Fibroblast of skin of back (primary cell): Measurements from ENCODE around the gene PIK3CA.
A peak's percentile ranks its signal among the peaks of the same experiment; 100 is the strongest.

Experiments used
- DNase-seq: peaks from one replicate; pipeline ENCODE4 v3.0.0-alpha.2; 2013

PIK3CA gene

GRCh38 chr3:179158336-179159039 lies 10.3 kb downstream of the PIK3CA start:
- DNase-seq, result no peak

DNA sequence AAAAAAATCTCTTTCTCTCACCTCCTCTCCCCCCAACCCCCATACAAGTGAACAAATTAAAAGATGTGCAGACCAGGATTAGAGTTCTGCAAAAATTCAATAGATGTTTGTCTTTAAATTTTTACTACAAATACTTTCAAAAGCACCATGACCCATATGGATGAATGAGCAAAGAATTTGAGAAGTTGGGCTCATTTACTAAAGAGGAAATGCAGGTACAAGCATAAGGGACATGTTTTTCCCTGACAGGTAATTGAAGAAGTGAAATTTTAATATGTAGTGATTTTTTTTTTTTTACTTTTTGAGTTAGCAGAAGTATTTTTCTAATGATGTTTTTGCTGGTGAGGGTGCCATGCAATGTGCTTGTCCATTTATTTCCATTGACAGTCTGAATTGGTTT lies 15.3 kb downstream of the PIK3CA start:
- DNase-seq, result no peak

DNA sequence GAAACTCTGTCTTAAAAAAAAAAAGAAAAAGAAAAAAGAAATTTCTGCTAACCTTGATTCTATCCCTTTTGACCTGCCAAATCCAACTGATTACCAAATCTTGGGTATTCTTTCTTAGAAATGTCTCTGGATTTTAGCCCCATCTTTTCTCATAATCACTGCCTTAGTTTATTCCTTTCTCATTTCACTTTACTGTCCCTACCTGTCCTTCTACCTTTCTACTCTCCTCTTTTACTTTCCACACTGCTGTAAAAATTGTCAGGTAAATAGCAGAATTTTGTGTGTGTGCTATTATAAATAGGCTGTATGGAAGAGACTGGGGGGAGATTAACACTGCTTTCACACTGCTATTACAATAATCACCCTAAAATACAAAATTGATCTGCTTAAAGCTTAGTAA lies 16.7 kb downstream of the PIK3CA start:
- DNase-seq, result no peak

DNA sequence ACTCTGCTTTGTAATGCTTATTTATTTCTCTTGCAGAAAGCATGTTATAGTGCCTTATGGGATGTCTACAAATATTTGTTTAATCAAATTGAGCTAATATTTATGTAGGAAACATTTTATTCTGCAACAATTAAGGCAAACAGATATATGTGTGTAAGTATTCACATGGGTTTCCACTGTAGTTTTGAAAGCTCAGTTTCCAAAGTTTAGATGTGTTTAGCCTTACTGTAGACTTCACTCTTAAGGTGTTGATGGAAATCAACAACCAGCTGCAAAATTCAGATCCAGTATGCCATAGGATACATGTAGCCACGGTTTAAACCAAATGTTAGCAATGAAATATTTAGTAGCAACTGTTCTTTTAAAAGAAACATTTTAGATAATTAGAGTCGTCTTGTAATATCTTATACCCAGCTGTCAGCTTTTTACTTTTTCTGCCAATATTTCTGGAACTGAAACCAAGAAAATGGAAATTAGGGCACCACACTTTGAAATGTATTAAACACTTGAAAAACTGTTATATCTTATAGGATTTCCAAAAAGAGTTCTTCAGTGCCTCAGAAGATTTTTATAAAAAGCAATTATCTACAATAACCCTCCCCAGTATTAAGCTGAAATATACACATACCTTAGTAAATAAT lies 18.5 kb downstream of the PIK3CA start:
- DNase-seq, result no peak

DNA sequence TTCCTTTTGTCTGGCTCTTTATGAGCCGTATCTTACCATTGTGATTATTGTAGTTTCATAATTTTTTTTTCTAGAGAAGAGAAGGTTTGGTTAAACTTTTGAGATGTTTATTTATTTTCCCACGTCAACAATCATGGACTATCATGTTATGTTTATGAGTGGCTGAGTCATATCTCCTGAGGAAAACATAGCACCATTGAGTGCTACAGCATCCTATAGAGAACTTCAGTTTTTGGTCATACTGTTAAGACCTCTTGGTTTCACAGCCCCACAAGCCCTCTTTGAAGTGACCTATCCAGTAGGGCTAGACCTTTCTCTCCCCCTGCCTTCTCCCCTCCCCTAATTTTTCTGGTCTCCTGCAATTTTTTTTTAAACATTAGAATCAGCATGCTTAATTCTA lies 20.8 kb downstream of the PIK3CA start:
- DNase-seq, result no peak

- no peak for DNase-seq
Observed at GRCh38 chr3:179172546-179172945, 24.4 kb downstream of the PIK3CA start.

GRCh38 chr3:179174316-179174715 lies 26.2 kb downstream of the PIK3CA start:
- DNase-seq, result no peak

DNA sequence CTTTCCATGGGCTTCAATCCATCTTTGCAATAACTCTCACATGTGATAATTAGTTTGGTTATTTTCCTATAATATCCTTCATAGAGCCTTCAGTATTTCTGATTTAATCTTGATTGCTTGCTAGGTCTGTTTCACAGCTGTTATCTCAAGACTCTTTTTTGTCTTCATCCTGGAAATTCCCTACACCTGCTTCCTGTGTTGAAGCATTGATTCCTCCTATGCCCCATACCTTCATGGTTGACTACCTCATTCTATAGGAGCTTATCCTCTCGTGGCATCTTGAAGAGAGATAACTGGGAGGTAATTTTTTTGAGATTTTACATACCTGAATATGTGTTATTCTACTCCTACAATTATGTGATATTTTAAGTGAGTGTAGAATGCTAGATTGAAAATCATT lies 26.7 kb downstream of the PIK3CA start:
- no peak for DNase-seq

DNA sequence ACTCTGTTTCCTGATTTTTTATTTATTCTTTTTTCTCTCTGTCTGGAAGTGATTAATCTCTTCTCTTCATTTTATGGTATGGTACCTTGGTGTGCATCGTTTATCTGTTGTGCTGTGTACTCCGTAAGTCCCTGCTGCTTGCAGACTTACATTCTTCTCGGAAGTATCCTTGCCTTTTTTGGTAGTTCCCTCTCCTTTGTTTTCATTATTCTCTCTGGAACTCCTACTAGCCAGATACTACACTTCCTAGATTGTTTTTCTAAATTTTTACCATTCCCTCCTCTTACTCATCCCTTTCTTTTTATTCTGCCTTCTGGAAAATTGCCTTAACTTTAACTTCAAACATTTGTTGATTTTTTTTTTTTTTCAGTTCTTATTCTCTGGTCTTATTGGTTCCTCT lies 27.2 kb downstream of the PIK3CA start:
- DNase-seq, result peak; percentile 67

- no peak for DNase-seq
Observed at GRCh38 chr3:179177611-179178010, 29.5 kb downstream of the PIK3CA start.

GRCh38 chr3:179179256-179179655 lies 31.1 kb downstream of the PIK3CA start:
- DNase-seq, result no peak

GRCh38 chr3:179179979-179180759 lies 32.0 kb downstream of the PIK3CA start:
- DNase-seq, result peak; percentile 37

DNA sequence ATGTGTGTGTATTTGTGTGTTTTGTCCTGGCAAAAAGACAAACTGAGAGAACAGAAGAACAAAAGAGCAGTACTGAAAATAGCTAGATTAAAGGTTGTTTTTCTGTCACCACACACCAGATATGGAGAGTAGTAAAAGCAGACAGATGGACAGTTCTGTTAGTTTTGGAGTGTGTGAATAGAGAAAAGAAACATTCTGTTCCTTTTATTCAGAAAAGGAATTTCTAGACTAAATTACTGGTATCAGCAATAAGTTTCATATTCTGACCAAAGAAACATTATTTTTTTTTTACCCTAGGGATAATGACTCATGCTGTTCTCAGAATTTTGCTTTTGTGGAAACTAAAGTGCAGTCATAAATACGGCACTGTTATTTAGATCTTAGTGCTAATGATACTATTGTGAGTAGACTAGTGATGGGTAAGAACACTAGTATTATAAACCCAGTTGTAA lies 32.9 kb downstream of the PIK3CA start:
- peak; percentile 81 for DNase-seq

GRCh38 chr3:179181993-179182551 lies 33.9 kb downstream of the PIK3CA start:
- DNase-seq, result peak; percentile 59

GRCh38 chr3:179182902-179183301 lies 34.7 kb downstream of the PIK3CA start:
- no peak for DNase-seq

- no peak for DNase-seq
Observed at GRCh38 chr3:179184826-179185225, 36.7 kb downstream of the PIK3CA start.

GRCh38 chr3:179186426-179186825 lies 38.3 kb downstream of the PIK3CA start:
- no peak for DNase-seq

DNA sequence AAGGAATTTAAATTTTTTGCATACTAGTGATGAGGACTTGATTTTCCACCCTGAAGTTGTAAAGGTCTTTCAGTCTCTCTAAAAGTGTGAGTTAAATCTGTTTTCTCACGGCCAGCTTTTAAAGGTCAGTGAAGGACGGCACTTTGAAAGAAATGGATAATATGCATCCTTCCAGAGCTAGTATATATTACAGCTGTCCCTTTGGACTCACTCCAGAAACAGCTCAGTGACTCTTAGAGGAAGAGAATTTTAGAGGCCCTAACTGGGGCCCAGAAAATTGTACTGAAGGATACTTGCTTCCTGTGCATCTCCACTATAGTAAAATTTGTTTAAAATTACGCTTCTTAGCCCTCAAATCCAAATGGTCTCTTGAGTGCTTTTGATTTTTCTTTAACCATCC lies 41.6 kb downstream of the PIK3CA start:
- peak; percentile 61 for DNase-seq

DNA sequence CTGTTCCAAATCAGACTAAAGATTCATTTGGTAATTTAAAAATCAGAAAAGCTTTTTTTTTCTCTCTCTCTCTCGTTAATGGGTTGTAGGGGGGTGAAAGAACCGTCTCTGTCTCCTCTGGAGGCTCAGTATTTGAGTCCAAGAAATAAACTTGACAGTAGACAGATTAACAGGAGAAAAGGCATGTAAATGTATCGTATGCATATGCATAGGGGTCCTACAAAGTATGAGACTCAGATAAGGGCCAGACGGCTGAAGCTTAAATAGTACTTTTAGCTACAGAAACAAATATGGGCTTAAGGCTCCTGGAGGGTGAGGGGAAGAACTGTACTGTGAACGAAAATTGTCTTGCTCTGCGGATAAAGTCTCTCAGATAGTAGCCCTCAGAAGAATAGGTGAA lies 42.4 kb downstream of the PIK3CA start:
- DNase-seq, result no peak

- DNase-seq, result no peak
Observed at GRCh38 chr3:179192542-179192941, 44.4 kb downstream of the PIK3CA start.

DNA sequence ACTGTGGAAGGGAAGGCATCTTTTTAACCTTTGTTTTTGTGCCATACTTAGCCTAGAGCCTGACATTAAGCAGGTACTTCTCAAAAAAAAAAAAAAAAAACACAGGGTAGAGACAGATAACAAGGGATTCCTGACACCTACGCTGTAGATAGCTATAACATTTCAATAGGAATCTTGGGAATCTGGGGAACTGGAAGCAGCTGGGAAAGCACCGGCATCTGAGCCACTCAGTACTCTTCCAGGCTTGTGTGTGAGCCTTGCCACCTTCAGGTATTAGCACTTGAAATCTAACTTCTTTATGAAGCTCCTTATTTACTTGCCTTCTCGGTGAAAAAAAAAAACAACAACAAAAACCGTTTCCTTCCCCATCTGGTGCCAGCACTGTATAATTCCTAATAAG lies 46.8 kb downstream of the PIK3CA start:
- no peak for DNase-seq

GRCh38 chr3:179196098-179196497 lies 47.9 kb downstream of the PIK3CA start:
- peak; percentile 88 for DNase-seq

GRCh38 chr3:179196700-179197099 lies 48.5 kb downstream of the PIK3CA start:
- no peak for DNase-seq
